ENCODE data around the gene ADAM23.

The ADAM23 gene

DNA sequence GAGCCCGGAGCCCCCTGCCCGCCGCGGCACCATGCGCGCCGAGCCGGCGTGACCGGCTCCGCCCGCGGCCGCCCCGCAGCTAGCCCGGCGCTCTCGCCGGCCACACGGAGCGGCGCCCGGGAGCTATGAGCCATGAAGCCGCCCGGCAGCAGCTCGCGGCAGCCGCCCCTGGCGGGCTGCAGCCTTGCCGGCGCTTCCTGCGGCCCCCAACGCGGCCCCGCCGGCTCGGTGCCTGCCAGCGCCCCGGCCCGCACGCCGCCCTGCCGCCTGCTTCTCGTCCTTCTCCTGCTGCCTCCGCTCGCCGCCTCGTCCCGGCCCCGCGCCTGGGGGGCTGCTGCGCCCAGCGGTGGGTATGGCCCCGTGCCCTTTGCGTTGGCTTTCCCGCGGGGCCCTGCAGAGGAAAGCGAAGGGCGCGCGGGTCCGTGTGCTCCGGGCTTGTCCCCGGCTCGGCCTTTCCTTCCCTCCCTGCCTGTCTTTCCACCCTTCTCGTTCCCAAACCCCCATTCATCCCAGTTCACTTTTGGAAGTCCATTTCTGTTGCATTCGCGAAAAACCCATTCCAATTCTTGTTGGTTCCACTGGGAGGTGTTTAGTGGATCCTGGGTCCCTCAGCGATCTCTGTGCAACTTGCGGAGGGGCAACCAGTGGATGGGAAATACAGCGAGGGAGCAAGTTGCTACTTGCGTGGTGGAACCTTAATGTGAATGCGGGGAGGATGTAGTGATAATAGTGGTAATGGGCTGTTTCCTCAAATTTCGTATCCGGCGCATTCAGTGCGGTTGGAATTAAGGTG lies 599 bp downstream of the ADAM23 start:
- peak; percentile 42 for DNase-seq (ENCODE audit: low read depth)

DNA sequence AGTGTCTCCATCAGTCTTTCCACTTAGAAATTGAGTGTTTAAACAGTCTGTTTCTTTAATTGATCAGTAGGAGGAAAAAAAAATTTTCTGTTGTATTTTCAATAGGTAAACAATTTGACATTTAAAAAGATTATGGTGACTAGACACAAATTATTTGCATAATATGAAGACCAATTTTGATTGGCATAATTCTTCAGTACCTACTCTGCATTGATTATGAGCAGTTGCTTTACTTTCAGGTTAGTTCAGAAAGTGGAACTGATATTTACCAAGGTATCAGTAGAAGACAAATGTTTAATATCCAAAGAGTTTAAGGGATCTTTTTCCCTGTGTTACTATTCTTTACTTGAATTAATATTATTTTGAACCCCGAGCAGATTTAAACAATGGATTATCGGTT lies 2.6 kb downstream of the ADAM23 start:
- DNase-seq (ENCODE audit: low read depth) = no peak

DNA sequence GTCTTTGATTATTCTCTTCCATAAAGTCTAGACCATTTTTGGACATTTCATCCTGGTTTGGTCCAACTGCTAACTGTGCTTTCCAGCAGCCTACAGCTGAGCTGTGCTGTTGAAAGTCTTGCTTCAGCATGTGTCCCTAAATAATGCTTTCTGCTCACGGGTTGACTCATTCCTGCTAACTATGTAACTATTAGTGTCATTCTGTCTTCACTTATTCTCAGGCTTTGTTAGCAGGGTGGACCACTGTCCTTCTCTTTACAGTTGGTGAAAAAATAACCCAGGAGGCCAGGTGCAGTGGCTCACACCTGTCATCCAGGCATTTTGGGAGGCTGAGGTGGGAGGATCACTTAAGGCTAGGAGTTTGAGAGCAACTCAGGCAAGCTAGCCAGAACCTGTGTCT lies 8.9 kb downstream of the ADAM23 start:
- no peak for DNase-seq (ENCODE audit: low read depth)

DNA sequence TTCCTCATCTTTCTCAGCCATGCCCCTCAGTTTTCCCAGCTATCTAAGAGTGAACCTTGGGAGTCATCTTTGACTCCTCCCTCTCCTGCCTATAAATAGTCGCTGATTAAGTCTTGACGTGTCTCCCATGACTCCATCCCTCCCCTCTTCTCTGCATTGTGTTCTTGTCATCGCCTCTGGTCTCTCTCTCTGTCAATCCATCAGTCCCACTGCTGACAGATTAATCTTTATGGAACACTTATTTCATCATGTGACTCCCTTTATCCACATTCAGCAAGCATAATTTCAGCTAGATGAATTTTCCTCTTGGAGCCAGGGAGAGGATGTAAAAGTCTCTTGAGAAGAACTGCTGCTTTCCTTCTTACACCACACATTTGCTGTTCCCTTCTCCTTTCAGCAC lies 9.4 kb downstream of the ADAM23 start:
- no peak for DNase-seq (ENCODE audit: low read depth)

DNA sequence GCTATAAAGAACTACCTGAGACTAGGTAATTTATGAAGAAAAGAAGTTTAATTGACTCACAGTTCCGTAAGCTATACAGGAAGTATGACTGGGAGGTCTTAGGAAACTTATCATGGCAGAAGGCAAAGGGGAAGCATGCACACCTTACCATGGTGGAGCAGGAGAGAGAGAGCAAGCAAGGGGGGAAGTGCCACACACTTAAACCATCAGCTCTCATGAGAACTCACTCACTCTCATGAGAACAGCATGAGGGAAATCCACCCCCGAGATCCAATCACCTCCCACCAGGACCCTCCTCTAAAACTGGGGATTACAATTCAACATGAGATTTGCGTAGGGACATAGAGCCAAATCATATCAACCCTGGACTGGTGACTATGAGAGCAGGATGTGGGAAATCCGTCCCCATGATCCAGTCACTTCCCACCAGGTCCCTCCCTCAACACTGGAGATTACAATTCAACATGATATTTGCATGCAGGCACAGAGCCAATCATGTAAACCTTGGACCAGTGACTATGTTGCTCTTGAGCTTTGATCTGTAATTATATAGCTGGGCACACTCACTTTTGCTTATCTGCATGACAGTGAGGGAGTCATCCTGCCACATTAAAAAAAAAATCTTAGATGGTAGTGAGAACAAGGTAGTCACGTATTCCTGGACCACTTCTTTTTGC lies 12.9 kb downstream of the ADAM23 start:
- no peak for DNase-seq (ENCODE audit: low read depth)

DNA sequence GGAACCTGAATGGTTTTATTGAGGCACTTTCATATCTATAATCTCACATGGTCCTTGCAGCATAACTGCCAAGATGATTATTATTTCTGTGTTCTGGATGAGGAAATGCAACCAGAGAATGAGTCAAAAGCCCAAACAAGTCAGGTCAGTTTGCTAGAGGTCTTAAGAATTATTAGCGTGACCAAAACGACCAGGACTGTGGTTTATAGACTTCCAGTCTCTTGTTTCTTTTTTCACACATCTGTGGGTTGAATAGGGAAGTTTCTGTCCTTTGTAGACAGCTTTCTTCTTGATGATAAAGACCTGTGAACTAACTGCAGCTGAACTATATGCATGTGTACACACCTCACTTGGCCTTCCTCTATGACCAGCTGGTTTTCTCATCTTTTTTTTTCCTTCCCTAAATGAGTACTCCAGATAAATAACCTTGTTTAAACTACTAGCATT lies 13.9 kb downstream of the ADAM23 start:
- DNase-seq (ENCODE audit: low read depth) = peak; percentile 66

GRCh38 chr2:206462240-206462854 lies 19.0 kb downstream of the ADAM23 start:
- DNase-seq (ENCODE audit: low read depth) = no peak

DNA sequence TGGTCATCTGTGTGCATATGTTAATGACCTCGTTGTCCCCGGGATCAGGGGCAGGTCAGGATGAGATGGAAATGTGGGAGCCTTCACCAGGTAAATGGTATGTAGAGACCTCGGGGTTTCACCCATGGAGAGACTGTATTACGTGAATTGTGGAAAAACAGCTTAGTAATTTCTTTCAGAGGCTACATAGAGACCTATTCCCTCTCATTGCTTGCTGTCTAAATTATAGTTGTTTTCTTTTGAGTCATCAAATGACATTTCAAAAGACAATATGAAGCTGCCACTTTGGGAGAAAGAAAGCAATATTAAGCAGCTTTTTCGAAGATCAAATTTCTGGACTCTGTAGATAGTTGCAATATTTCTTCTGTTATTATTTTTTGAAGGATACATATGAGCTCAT lies 20.4 kb downstream of the ADAM23 start:
- no peak for DNase-seq (ENCODE audit: low read depth)

- no peak for DNase-seq (ENCODE audit: low read depth)
These were observed 21.3 kb downstream of the ADAM23 start for GRCh38 chr2:206464597-206464996.

DNA sequence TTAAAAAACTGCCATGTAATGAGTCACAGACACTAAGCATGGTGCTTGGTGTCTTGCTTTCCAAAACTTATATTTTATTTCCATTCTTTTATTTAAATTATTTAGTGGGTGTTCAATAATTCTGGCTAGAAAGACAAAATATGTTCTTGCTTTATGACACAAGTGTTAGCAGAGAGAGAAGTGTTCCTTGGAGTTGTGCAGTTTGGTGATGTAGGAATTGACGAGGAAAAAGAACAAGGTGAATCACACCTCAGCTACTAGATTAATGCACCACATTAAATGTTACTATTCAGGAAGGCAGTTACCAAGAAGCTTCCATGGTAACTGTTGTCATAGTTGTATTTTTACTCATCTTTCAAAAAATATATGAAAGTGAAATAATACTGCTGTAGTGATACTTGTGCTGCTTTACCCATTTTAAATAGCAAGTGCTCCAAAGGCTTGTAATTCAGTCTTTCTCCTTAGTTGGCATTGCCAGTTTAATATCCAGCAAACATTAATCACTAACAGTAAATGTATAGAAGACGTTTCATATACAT lies 28.3 kb downstream of the ADAM23 start:
- no peak for DNase-seq (ENCODE audit: low read depth)

GRCh38 chr2:206472094-206472493 lies 28.8 kb downstream of the ADAM23 start:
- DNase-seq (ENCODE audit: low read depth) = no peak

GRCh38 chr2:206474099-206474498 lies 30.8 kb downstream of the ADAM23 start:
- no peak for DNase-seq (ENCODE audit: low read depth)

- DNase-seq (ENCODE audit: low read depth) = peak; percentile 88
These were observed 34.0 kb downstream of the ADAM23 start for GRCh38 chr2:206477296-206477695.

- DNase-seq (ENCODE audit: low read depth) = no peak
These were observed 35.0 kb downstream of the ADAM23 start for GRCh38 chr2:206478340-206478739.

DNA sequence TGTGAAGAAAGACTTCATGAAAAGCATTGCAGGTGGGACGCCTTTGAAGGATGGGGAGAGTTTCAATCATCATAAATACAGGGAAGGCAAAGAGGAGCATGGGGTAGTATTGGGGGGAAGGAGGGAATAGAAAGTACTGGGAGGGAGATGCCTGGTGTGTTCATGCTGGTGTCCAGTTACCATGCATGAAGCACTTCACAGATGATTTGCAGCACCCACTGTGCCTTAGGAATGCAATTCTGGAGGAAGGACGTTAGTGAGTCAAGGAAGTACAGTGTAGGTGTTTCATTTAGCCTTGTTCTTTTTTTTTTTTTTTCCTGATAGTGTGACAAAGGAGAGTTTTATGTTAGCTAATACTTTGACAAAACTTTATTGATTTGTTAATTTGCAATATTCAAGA lies 36.8 kb downstream of the ADAM23 start:
- DNase-seq (ENCODE audit: low read depth) = peak; percentile 77

DNA sequence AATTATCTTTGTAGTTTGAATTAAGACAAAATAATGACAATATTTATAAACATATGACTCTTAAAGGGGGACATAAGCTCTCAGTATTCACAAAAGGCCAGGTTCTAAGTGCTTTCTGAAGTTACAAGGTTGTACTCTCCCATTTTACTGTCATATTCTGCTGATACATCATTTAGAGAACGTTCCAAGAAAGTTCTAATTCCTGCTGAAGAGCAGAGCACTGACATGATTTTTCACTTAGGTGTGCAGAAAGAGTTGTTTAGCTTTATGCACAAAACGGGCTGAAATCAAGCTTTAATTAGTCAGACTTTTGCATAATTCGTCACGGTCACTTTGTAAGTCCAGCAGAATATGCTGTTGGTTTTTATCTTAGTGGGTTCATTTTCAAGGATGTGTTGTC lies 37.3 kb downstream of the ADAM23 start:
- DNase-seq (ENCODE audit: low read depth) = no peak

- no peak for DNase-seq (ENCODE audit: low read depth)
These were observed 37.7 kb downstream of the ADAM23 start for GRCh38 chr2:206481056-206481455.

DNA sequence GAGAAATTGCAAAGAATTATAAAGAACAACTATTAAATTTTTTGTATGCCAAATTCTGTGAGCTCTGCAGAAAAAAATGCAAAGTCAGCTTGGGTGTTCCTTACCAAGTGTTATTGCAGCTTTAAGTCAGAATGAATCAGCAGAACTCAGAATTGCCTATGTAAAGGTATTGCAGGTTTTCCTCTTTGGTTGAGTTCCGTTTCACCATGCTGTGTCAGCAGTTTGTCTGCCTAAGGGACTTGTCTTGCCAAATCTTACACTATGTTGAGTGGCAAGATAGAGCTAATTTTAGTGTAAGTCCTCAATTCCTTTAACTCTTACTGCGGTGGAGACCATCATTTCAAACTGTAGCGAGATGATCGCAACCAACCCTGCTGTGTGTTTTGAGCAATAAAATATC lies 38.8 kb downstream of the ADAM23 start:
- peak; percentile 33 for DNase-seq (ENCODE audit: low read depth)

GRCh38 chr2:206482633-206483032 lies 39.3 kb downstream of the ADAM23 start:
- no peak for DNase-seq (ENCODE audit: low read depth)

GRCh38 chr2:206488053-206488452 lies 44.7 kb downstream of the ADAM23 start:
- DNase-seq (ENCODE audit: low read depth) = peak; percentile 9

DNA sequence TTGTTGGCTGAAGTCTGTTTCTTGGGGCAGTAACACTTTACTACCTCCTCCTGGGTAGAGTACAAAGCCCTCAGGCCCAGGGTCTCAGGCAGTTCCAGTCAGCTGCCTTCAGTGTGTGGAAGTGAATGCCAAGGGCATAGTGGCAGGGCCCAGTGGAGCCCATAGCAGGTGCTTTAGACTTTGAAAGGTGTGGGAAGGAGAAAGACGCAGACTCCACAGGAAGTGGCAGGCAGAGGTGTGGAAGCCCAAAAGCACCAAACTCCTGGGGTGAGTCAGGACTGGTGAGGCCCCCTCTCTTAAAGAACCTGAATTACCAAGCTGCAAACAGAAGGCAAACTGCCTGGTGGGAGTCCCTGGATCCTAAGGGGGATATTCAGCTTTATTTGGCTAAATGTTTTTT lies 45.3 kb downstream of the ADAM23 start:
- no peak for DNase-seq (ENCODE audit: low read depth)

DNA sequence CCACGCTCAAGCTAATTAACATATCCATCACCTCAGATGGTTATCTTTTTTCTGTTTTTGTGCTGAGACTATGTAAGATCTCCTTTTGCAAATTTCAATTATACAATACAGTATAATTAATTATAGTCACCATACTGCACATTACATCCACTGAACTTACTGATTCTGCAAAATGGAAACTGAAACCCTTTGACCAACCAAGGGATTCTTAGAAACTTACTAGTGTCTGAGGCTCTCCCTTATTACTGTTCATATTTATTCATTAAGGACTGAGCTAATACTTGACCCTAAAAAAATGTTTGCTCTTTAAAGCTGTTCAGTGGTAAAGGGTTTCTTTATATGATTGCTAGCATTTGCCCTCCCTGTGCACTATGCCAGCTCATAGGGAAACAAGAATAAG lies 50.7 kb downstream of the ADAM23 start:
- DNase-seq (ENCODE audit: low read depth) = no peak

DNA sequence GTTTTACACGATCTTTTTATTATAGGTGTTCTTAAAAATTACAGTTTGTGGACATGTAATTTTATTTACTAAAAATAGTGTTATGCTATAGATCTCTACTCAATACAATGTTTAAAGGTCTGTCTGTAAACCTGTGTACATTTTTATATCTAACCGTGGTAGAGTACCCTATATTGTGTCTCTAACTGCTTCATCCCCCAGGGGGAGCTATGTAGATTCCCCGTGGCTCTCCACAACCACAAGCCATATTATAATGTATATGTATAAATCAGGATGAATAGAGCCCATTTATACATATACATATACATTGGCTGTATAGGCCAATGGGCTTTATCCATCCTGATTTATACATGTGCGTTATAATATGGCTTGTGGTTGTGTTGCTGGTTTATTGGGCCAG lies 59.4 kb downstream of the ADAM23 start:
- no peak for DNase-seq (ENCODE audit: low read depth)
